ENCODE measurements around the gene MYO3B.
A peak's percentile ranks its signal among the peaks of the same experiment; 100 is the strongest.
"Not testable (repeated sequence)": the region's sequence is repeated elsewhere in the genome, so short reads cannot be mapped to it uniquely, and the experiment has no call there.

Gene MYO3B

DNA sequence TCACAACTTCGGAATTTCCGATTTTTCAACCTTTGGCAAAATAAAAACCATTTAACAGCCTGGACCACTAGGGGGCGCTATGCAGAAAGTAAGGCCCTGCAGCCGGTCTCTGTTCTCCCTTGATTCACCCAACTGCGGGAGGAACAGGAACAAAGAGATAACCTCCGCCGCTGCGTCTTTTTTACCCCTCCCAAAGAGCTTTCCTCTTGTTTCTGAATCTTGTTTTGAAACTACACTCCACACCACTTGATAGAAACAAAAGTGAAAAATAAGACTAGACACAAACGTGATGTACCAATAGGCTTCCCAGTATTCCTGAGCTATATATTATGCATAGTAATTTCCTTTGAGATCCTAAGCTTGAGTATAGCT is 231.2 kb downstream of the MYO3B start:
- in situ Hi-C loops (cut with HindIII; ENCODE audit: low pct_ligation_motif_present, low pct_unique_long_range_greater_than_20kb, low sequenced_read_pairs), result loop anchor here (25.0 kb wide), 1 partner anchor 403 kb away; the partner anchor contains the start of gene GAD1
- DNase-seq, result peak; percentile 70

- in situ Hi-C loops (cut with HindIII; ENCODE audit: low pct_ligation_motif_present, low pct_unique_long_range_greater_than_20kb, low sequenced_read_pairs), result loop anchor here (25.0 kb wide), 1 partner anchor 401 kb away; the partner anchor contains the start of gene GAD1
- no peak for DNase-seq
Observed at GRCh38 chr2:170411660-170412059, 233.7 kb downstream of the MYO3B start.

GRCh38 chr2:170420961-170421687 is 243.2 kb downstream of the MYO3B start:
- in situ Hi-C loops (cut with HindIII; ENCODE audit: low pct_ligation_motif_present, low pct_unique_long_range_greater_than_20kb, low sequenced_read_pairs), result loop anchor here (25.0 kb wide), 1 partner anchor 391 kb away; the partner anchor contains the start of gene GAD1
- no peak for DNase-seq

GRCh38 chr2:170423919-170424318 is 246.0 kb downstream of the MYO3B start:
- DNase-seq, result no peak
- in situ Hi-C loops (cut with HindIII; ENCODE audit: low pct_ligation_motif_present, low pct_unique_long_range_greater_than_20kb, low sequenced_read_pairs), result loop anchor here (25.0 kb wide), 1 partner anchor 388 kb away; the partner anchor contains the start of gene GAD1

DNA sequence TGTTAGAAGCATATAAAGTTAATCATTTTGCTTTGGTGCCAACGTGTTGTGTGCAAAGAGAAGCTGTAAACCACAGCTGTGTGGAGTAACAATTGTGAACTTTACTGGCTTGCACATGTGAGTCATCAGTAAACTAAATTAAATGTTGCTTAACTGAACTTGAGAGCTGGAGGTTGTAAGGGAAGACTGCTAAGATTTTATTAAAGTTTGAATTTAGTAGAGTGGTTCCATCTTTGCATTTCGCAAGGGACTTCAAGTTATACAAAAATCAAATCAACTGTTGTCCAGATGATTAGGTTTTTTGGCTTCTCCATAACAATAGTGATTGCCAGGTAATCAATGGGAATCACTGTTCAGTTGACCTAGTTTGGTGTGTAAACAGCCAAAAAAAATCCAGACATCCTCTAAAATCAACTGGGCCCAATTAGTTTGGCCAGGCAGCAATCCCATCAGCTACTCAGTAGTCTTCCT is 247.4 kb downstream of the MYO3B start:
- in situ Hi-C loops (cut with HindIII; ENCODE audit: low pct_ligation_motif_present, low pct_unique_long_range_greater_than_20kb, low sequenced_read_pairs), result no loop called here
- no peak for DNase-seq

- DNase-seq, result no peak
- in situ Hi-C loops (cut with HindIII; ENCODE audit: low pct_ligation_motif_present, low pct_unique_long_range_greater_than_20kb, low sequenced_read_pairs), result no loop called here
Observed at GRCh38 chr2:170428868-170429267, 250.9 kb downstream of the MYO3B start.

DNA sequence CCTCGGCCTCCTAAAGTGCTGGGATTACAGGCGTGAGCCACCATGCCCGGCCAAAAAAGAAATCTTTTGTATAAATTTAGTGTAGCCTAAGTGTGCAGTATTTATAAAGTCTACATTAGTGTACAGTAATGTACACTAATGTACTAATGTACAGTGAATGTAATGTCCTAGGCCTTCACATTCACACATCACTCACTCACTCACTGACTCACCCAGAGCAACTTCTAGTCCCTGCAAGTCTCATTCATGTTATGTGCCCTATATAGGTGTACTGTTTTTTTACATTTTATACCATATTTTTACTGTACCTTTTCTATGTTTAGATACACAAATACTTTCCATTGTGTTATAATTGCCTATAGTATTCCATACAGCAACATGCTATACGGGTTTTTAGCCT is 254.9 kb downstream of the MYO3B start:
- DNase-seq, result no peak
- in situ Hi-C loops (cut with HindIII; ENCODE audit: low pct_ligation_motif_present, low pct_unique_long_range_greater_than_20kb, low sequenced_read_pairs), result no loop called here

GRCh38 chr2:170433448-170433847 is 255.5 kb downstream of the MYO3B start:
- in situ Hi-C loops (cut with HindIII; ENCODE audit: low pct_ligation_motif_present, low pct_unique_long_range_greater_than_20kb, low sequenced_read_pairs), result no loop called here
- no peak for DNase-seq

- DNase-seq; in situ Hi-C loops (cut with HindIII; ENCODE audit: low pct_ligation_motif_present, low pct_unique_long_range_greater_than_20kb, low sequenced_read_pairs): not testable (repeated sequence)
Observed at GRCh38 chr2:170434396-170434795, 256.4 kb downstream of the MYO3B start.

- in situ Hi-C loops (cut with HindIII; ENCODE audit: low pct_ligation_motif_present, low pct_unique_long_range_greater_than_20kb, low sequenced_read_pairs), result no loop called here
- no peak for DNase-seq
Observed at GRCh38 chr2:170434900-170435621, 257.1 kb downstream of the MYO3B start.

- DNase-seq, result no peak
- in situ Hi-C loops (cut with HindIII; ENCODE audit: low pct_ligation_motif_present, low pct_unique_long_range_greater_than_20kb, low sequenced_read_pairs), result no loop called here
Observed at GRCh38 chr2:170436077-170436943, 258.4 kb downstream of the MYO3B start.

GRCh38 chr2:170446078-170446477 is 268.1 kb downstream of the MYO3B start:
- in situ Hi-C loops (cut with HindIII; ENCODE audit: low pct_ligation_motif_present, low pct_unique_long_range_greater_than_20kb, low sequenced_read_pairs), result no loop called here
- no peak for DNase-seq

- in situ Hi-C loops (cut with HindIII; ENCODE audit: low pct_ligation_motif_present, low pct_unique_long_range_greater_than_20kb, low sequenced_read_pairs), result no loop called here
- DNase-seq, result no peak
Observed at GRCh38 chr2:170449034-170449433, 271.1 kb downstream of the MYO3B start.

DNA sequence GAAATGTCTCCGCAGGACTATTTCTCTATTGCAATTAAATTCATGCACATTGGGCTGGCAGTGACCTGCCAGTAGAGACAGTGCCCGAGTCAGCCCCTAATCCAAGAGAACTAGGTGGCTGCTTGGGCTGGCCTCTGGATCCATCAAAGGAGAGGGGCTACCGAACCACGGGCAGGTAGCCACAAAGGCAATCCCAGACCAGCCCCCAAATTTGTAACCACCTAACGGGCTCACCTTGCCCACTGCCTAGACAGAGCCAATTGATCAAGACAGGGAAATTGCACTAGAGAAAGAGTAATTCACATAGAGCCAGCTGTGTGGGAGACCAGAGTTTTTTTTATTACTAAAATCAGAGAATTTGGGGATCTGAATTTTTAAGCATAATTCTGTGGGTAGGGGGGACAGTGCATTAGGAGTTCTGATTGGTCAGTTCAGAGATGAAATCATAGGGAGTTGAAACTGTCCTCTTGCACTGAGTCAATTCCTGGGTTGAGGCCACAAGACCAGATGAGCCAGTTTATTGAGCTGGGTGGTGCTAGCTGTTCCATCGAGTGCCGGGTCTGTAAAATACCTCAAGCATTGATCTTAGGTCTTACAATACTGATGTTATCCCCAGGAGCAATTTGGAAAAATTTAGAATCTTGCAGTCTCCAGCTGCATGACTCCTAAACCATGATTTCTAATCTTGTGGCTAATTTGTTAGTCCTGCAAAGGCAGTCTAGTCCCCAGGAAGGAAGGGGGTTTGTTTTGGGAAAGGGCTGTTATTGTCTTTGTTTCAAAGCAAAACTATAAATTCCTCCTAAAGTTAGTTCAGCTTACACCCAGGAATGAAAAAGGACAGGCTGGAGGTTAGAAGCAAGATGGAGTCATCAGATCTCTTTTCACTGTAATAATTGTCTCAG is 276.8 kb downstream of the MYO3B start:
- in situ Hi-C loops (cut with HindIII; ENCODE audit: low pct_ligation_motif_present, low pct_unique_long_range_greater_than_20kb, low sequenced_read_pairs), result no loop called here
- DNase-seq, result no peak

GRCh38 chr2:170455617-170456426 is 277.9 kb downstream of the MYO3B start:
- in situ Hi-C loops (cut with HindIII; ENCODE audit: low pct_ligation_motif_present, low pct_unique_long_range_greater_than_20kb, low sequenced_read_pairs), result no loop called here
- no peak for DNase-seq

DNA sequence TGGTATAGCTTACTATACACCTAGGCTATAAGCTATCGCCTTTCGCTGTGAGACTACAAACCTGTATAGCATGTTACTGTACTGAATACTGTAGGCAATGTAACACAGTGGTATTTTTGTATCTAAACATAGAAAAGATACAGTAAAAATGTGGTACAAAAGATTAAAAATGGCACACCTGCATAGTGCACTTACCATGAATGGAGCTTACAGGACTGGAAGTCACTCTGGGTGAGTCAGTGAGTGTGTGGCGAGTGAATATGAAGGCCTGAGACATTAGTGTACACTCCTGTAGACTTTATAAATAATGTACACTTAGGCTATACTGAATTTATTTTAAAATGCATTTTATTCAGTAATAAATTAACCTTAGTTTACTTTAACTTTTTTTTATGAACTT is 279.0 kb downstream of the MYO3B start:
- in situ Hi-C loops (cut with HindIII; ENCODE audit: low pct_ligation_motif_present, low pct_unique_long_range_greater_than_20kb, low sequenced_read_pairs), result no loop called here
- DNase-seq, result no peak

- in situ Hi-C loops (cut with HindIII; ENCODE audit: low pct_ligation_motif_present, low pct_unique_long_range_greater_than_20kb, low sequenced_read_pairs), result no loop called here
- DNase-seq, result no peak
Observed at GRCh38 chr2:170457742-170458141, 279.8 kb downstream of the MYO3B start.

Data from ACHN (cell line).